ENCODE data around the gene VWA1. TPM values are rescaled to one million over a fixed set of nuclear protein-coding genes. Genes with fewer than 3 reads are reported as not detected.

VWA1 gene
- total RNA-seq, 2 experiments from 2014 or later: 0.21 to 0.29 TPM

- Mint-ChIP-seq H3K9me3 (ENCODE audit: insufficient read depth) (no peaks in the 10 kb centered on the region), H3K4me1 (ENCODE audit: low read depth) (no peaks in the 10 kb centered on the region), H3K27ac (no peak overlapping the region), H3K27me3 (ENCODE audit: low read depth) (no peaks in the 10 kb centered on the region), H3K4me3 (no peak overlapping the region), H3K36me3 (ENCODE audit: low read depth) (peaks cover 58% of the 10 kb centered on the region)
- no peak for ATAC-seq
- POLR2A ChIA-PET: no interaction called here
- CTCF ChIA-PET: no interaction called here
- DNase-seq: no peak
Measured at GRCh38 chr1:1487701-1488100, 52.2 kb downstream of the VWA1 start.

GRCh38 chr1:1489231-1489630, 53.7 kb downstream of the VWA1 start:
- H3K27me3 Mint-ChIP-seq (ENCODE audit: low read depth): no peaks in the 10 kb centered on the region
- CTCF ChIA-PET: no interaction called here
- ATAC-seq (no peak), DNase-seq (no peak)
- POLR2A ChIA-PET: no interaction called here
- H3K4me3 Mint-ChIP-seq: no peak overlapping the region
- no peak overlapping the region for H3K27ac Mint-ChIP-seq
- H3K36me3 Mint-ChIP-seq (ENCODE audit: low read depth): peaks cover 65% of the 10 kb centered on the region
- H3K4me1 Mint-ChIP-seq (ENCODE audit: low read depth): no peaks in the 10 kb centered on the region
- H3K9me3 Mint-ChIP-seq (ENCODE audit: insufficient read depth): peaks cover 4% of the 10 kb centered on the region

- DNase-seq: no peak
- H3K27ac Mint-ChIP-seq: no peak overlapping the region
- no peak for ATAC-seq
- no peaks in the 10 kb centered on the region for H3K27me3 Mint-ChIP-seq (ENCODE audit: low read depth)
- no peak overlapping the region for H3K4me3 Mint-ChIP-seq
- no peaks in the 10 kb centered on the region for H3K4me1 Mint-ChIP-seq (ENCODE audit: low read depth)
- ChIA-PET CTCF (no interaction called here), POLR2A (no interaction called here)
- peaks cover 64% of the 10 kb centered on the region for H3K36me3 Mint-ChIP-seq (ENCODE audit: low read depth)
- peaks cover 4% of the 10 kb centered on the region for H3K9me3 Mint-ChIP-seq (ENCODE audit: insufficient read depth)
Measured at GRCh38 chr1:1489861-1490260, 54.4 kb downstream of the VWA1 start.

GRCh38 chr1:1490633-1491230, 55.2 kb downstream of the VWA1 start:
- POLR2A ChIA-PET: no interaction called here
- no peaks in the 10 kb centered on the region for H3K27me3 Mint-ChIP-seq (ENCODE audit: low read depth)
- no peaks in the 10 kb centered on the region for H3K4me1 Mint-ChIP-seq (ENCODE audit: low read depth)
- CTCF ChIA-PET: no interaction called here
- H3K4me3 Mint-ChIP-seq: no peak overlapping the region
- H3K9me3 Mint-ChIP-seq (ENCODE audit: insufficient read depth): peaks cover 4% of the 10 kb centered on the region
- ATAC-seq (no peak), DNase-seq (no peak)
- H3K27ac Mint-ChIP-seq: no peak overlapping the region
- peaks cover 66% of the 10 kb centered on the region for H3K36me3 Mint-ChIP-seq (ENCODE audit: low read depth)

- Mint-ChIP-seq H3K4me1 (ENCODE audit: low read depth) (no peaks in the 10 kb centered on the region), H3K4me3 (no peak overlapping the region), H3K9me3 (ENCODE audit: insufficient read depth) (peaks cover 4% of the 10 kb centered on the region), H3K27me3 (ENCODE audit: low read depth) (no peaks in the 10 kb centered on the region), H3K27ac (no peak overlapping the region), H3K36me3 (ENCODE audit: low read depth) (peaks cover 66% of the 10 kb centered on the region)
- ATAC-seq: no peak
- no peak for DNase-seq
- ChIA-PET POLR2A (no interaction called here), CTCF (no interaction called here)
Measured at GRCh38 chr1:1491601-1492000, 56.1 kb downstream of the VWA1 start.

Other genes starting within 250 kb of the VWA1 start
- gene TNFRSF18, start 229.1 kb upstream of the VWA1 start, total RNA-seq: 10 to 100 TPM; 17.5 to 18.8 TPM
- 1 to 10 TPM; 1.6 to 2.9 TPM for gene TNFRSF4, start 221.5 kb upstream of the VWA1 start, total RNA-seq
- 10 to 100 TPM; 96.9 to 99.3 TPM for gene SDF4, start 203.7 kb upstream of the VWA1 start, total RNA-seq
- gene B3GALT6, start 203.5 kb upstream of the VWA1 start, total RNA-seq: 10 to 100 TPM; 21.2 to 22.4 TPM
- 1 to 10 TPM; 1.8 to 2.2 TPM for gene C1QTNF12, start 189.0 kb upstream of the VWA1 start, total RNA-seq
- 10 to 100 TPM; 62.3 to 67.5 TPM for gene UBE2J2, start 161.8 kb upstream of the VWA1 start, total RNA-seq
- 1 to 10 TPM; 3.4 to 3.6 TPM for gene SCNN1D, start 155.3 kb upstream of the VWA1 start, total RNA-seq
- gene ACAP3, start 127.8 kb upstream of the VWA1 start, total RNA-seq: 10 to 100 TPM; 65.2 to 87.3 TPM
- 10 to 100 TPM; 24.0 to 26.2 TPM for gene PUSL1, start 127.1 kb upstream of the VWA1 start, total RNA-seq
- gene INTS11, start 111.0 kb upstream of the VWA1 start, total RNA-seq: 100 to 1,000 TPM; 120 to 134 TPM
- gene CPTP, start 110.9 kb upstream of the VWA1 start, total RNA-seq: 10 to 100 TPM; 18.5 to 21.4 TPM
- 1 to 10 TPM in 1 of 2 experiments, under 1 TPM in 1; 0.78 to 1.2 TPM for gene TAS1R3, start 104.4 kb upstream of the VWA1 start, total RNA-seq
- 10 to 100 TPM; 29.1 to 30.7 TPM for gene DVL1, start 86.3 kb upstream of the VWA1 start, total RNA-seq
- gene MXRA8, start 77.1 kb upstream of the VWA1 start, total RNA-seq: not detected
- 100 to 1,000 TPM; 120 to 123 TPM for gene AURKAIP1, start 60.5 kb upstream of the VWA1 start, total RNA-seq
- gene CCNL2, start 36.4 kb upstream of the VWA1 start, total RNA-seq: 100 to 1,000 TPM in 1 of 2 experiments, 10 to 100 TPM in 1; 98.3 to 110 TPM
- gene MRPL20, start 28.4 kb upstream of the VWA1 start, total RNA-seq: 100 to 1,000 TPM; 111 to 117 TPM
- gene ANKRD65, start 14.4 kb upstream of the VWA1 start, total RNA-seq: not detected
- gene ATAD3C, start 14.0 kb downstream of the VWA1 start, total RNA-seq: 1 to 10 TPM; 1.0 to 1.4 TPM
- 10 to 100 TPM; 41.5 to 49.6 TPM for gene ATAD3B, start 36.1 kb downstream of the VWA1 start, total RNA-seq
- gene ATAD3A, start 76.5 kb downstream of the VWA1 start, total RNA-seq: 10 to 100 TPM; 51.6 to 57.4 TPM
- gene TMEM240, start 104.9 kb downstream of the VWA1 start, total RNA-seq: 1 to 10 TPM; 1.0 to 1.1 TPM
- gene SSU72, start 139.2 kb downstream of the VWA1 start, total RNA-seq: 100 to 1,000 TPM; 123 to 129 TPM
- 1 to 10 TPM; 7.5 to 9.3 TPM for gene FNDC10, start 164.4 kb downstream of the VWA1 start, total RNA-seq
- 10 to 100 TPM; 49.3 to 50.7 TPM for gene MIB2, start 179.8 kb downstream of the VWA1 start, total RNA-seq
- gene MMP23B, start 196.5 kb downstream of the VWA1 start, total RNA-seq: 1 to 10 TPM; 1.7 to 2.0 TPM
- 10 to 100 TPM; 35.4 to 39.5 TPM for gene CDK11B, start 223.3 kb downstream of the VWA1 start, total RNA-seq

All from activated CD8-positive, alpha-beta T cell treated with anti-CD3 and anti-CD28 coated beads, Interleukin-2, amount 10 ng/mL, durations not matched to agents 7 days and 5 days (primary cell).